ENCODE results near the gene RNF17.

The RNF17 gene, protein sequence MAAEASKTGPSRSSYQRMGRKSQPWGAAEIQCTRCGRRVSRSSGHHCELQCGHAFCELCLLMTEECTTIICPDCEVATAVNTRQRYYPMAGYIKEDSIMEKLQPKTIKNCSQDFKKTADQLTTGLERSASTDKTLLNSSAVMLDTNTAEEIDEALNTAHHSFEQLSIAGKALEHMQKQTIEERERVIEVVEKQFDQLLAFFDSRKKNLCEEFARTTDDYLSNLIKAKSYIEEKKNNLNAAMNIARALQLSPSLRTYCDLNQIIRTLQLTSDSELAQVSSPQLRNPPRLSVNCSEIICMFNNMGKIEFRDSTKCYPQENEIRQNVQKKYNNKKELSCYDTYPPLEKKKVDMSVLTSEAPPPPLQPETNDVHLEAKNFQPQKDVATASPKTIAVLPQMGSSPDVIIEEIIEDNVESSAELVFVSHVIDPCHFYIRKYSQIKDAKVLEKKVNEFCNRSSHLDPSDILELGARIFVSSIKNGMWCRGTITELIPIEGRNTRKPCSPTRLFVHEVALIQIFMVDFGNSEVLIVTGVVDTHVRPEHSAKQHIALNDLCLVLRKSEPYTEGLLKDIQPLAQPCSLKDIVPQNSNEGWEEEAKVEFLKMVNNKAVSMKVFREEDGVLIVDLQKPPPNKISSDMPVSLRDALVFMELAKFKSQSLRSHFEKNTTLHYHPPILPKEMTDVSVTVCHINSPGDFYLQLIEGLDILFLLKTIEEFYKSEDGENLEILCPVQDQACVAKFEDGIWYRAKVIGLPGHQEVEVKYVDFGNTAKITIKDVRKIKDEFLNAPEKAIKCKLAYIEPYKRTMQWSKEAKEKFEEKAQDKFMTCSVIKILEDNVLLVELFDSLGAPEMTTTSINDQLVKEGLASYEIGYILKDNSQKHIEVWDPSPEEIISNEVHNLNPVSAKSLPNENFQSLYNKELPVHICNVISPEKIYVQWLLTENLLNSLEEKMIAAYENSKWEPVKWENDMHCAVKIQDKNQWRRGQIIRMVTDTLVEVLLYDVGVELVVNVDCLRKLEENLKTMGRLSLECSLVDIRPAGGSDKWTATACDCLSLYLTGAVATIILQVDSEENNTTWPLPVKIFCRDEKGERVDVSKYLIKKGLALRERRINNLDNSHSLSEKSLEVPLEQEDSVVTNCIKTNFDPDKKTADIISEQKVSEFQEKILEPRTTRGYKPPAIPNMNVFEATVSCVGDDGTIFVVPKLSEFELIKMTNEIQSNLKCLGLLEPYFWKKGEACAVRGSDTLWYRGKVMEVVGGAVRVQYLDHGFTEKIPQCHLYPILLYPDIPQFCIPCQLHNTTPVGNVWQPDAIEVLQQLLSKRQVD (N-terminal part only)

DNA sequence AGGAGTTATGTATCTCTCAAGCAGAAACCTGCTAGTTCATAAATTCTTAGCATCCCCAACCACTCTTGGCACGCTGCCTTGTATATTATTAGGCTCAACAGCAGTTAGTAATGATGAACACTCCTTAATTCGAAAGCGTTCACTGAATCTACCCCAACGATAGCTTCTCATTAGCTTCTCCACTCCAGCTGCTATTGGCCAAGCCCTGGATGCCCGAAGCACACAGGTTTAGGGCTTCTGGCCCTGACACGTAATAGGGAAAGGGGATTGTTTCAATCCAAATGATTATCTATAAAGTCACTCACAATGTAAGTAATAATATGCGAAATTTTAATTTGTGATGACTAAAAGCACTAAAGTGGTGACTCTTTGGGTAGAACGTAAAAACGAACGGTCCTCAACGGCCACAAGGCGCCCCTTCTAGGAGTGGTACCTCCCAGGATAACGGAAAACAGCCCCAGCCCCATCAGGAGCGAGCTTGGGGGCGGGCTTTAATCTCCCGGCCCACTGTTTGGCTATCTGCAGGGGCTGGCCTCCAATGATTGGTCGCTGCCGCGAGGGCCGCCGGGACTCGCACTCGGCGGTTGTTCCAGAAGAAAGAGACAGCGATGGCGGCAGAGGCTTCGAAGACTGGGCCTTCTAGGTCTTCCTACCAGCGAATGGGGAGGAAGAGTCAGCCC, at the start of gene RNF17:
RNF17 (plus strand) TSS at position 574 of the 680 bp plus-strand sequence; CDS start at position 609, 35 bp downstream.
- no peak within 1 kb of the TSS for H3K4me3 ChIP-seq (replicated peaks; ENCODE audit: low read depth, low read length)
- DNase-seq (ENCODE audit: low read depth) = no peak
- TF ChIP-seq, protein P1, sequence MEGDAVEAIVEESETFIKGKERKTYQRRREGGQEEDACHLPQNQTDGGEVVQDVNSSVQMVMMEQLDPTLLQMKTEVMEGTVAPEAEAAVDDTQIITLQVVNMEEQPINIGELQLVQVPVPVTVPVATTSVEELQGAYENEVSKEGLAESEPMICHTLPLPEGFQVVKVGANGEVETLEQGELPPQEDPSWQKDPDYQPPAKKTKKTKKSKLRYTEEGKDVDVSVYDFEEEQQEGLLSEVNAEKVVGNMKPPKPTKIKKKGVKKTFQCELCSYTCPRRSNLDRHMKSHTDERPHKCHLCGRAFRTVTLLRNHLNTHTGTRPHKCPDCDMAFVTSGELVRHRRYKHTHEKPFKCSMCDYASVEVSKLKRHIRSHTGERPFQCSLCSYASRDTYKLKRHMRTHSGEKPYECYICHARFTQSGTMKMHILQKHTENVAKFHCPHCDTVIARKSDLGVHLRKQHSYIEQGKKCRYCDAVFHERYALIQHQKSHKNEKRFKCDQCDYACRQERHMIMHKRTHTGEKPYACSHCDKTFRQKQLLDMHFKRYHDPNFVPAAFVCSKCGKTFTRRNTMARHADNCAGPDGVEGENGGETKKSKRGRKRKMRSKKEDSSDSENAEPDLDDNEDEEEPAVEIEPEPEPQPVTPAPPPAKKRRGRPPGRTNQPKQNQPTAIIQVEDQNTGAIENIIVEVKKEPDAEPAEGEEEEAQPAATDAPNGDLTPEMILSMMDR (IDR thresholded peaks at IDR 0.05; ENCODE audit: low read length, missing control alignments) = no peak

DNA sequence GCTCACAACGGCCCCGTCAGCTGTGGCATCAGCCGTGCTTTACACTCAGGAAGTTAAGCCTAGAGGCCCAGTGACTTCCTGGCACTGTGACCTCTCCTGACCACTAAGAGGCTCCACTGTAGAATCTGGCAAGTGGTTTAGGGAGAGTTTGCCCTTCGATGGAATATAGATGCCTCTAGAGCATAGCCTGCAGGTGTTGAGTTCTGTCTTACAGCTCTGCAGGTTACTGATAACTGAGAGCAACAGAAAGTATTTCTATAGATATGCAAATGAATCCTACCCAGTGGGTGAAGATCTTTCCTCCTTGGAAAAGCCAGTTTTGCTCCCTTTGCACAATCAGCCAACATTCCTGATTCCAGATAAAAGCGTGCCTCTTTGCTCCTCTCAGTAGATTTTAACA, 48.0 kb upstream of the RNF17 start:
- DNase-seq (ENCODE audit: low read depth) = no peak
- H3K4me3 ChIP-seq (replicated peaks; ENCODE audit: low read depth, low read length) = no peak overlapping the region
- TF ChIP-seq, protein P1 (IDR thresholded peaks at IDR 0.05; ENCODE audit: low read length, missing control alignments) = no peak

DNA sequence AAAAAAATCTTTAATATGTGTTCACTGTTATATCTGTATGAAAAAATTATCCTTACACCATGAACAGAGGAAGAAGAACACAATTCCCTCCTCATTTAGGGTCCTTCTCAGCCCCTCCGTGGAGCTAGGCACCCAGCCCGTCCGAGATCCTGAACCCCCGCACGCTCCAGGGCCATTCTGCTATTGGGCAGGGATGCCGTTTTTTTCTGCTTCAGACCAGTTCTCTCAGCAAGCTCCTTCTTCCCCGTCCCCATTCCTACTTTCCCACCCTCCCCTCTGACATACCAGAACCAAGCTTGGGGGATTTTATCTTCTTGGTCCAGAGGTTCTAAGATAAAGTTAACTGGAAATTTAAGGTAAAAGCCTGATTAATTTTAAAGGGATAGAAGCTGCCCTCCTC, 47.5 kb upstream of the RNF17 start:
- TF ChIP-seq, protein P1 (IDR thresholded peaks at IDR 0.05; ENCODE audit: low read length, missing control alignments) = no peak
- no peak overlapping the region for H3K4me3 ChIP-seq (replicated peaks; ENCODE audit: low read depth, low read length)
- no peak for DNase-seq (ENCODE audit: low read depth)

DNA sequence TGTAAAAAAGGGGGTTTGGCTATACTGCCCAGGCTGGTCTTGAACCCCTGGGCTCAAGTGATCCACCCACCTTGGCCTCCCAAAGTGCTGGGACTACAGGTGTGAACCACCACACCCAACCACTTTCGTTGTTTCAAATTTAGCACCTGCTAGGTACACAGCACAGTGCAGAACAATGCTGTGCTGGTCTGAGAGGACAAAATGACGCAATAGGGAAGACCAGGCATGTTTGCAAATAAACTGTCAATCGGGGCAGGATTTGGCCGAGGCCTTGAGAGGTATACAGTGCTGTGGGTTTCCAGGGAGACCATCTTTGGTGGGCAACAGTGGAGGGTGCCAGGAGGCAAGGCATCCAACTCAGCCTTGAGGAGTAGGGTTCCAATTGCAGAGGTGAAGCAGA, 46.8 kb upstream of the RNF17 start:
- no peak for DNase-seq (ENCODE audit: low read depth)
- no peak overlapping the region for H3K4me3 ChIP-seq (replicated peaks; ENCODE audit: low read depth, low read length)
- TF ChIP-seq, protein P1 (IDR thresholded peaks at IDR 0.05; ENCODE audit: low read length, missing control alignments) = no peak

DNA sequence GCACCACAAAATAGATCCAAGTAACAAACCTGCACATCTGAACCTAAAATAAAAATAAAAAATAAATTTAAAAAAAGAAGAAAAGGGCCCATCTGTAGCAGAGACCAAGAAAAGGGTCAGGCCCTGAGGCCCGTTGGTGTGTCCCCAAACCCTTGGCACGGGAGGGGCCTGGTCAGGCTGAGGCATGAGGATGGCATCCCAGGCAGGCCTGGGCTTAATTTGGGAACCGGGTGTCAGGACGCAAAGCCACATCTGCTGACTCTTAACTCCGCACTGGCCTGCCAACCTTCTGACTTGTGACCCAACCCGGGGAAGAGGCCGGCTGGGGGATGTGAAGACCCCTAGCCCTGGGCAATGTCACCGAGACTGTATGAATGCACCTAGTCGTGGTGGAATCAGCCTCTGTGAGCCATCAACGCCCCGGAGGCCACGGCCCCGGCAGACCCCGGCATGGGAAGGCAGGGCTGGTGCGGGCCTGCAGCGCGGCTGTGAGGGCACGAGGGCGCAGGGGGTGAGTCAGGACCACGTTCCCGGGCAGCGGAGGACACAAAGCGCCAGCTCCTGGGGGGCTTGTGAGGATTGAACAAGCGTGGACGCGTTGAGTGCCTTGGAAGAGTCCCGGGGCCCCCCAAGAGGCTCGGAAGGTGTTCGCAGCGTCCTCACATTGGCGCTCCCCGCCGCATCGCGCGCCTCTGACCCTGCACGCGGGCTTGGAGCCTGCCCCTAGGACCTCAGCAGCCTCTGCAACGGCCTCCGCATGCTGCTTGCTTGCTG, 45.6 kb upstream of the RNF17 start:
- no peak overlapping the region for H3K4me3 ChIP-seq (replicated peaks; ENCODE audit: low read depth, low read length)
- TF ChIP-seq, protein P1 (IDR thresholded peaks at IDR 0.05; ENCODE audit: low read length, missing control alignments) = no peak
- DNase-seq (ENCODE audit: low read depth) = no peak

Data from fibroblast of pulmonary artery (primary cell).